Ecto neural progenitor cell (in vitro differentiated cells): Measurements from ENCODE around the gene PHF19.

Experiments
- DNase-seq: peaks from one replicate; pipeline ENCODE4 v3.0.0-alpha.2; 2018; ENCODE audit warnings: low spot score

PHF19 gene

DNA sequence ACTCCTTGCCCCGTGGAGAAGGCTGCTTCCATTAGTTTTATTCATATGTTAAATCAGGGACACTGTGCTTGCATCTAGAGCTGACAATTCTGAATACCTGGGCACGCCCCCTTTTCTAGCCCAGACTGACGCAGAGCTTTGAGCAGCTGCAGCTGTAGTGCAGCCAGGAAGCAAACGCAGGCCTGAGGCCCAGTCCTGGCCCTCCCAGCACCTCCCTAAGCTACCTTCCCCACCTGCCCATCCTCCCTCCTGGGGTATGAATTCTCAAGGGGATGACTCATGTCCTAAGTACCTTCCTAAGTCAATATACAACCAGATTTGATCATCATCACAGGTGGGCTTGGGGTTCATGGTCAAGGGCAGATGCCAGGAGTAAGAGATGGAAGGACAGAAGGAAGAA is 3.5 kb downstream of the PHF19 start:
- no peak for DNase-seq

DNA sequence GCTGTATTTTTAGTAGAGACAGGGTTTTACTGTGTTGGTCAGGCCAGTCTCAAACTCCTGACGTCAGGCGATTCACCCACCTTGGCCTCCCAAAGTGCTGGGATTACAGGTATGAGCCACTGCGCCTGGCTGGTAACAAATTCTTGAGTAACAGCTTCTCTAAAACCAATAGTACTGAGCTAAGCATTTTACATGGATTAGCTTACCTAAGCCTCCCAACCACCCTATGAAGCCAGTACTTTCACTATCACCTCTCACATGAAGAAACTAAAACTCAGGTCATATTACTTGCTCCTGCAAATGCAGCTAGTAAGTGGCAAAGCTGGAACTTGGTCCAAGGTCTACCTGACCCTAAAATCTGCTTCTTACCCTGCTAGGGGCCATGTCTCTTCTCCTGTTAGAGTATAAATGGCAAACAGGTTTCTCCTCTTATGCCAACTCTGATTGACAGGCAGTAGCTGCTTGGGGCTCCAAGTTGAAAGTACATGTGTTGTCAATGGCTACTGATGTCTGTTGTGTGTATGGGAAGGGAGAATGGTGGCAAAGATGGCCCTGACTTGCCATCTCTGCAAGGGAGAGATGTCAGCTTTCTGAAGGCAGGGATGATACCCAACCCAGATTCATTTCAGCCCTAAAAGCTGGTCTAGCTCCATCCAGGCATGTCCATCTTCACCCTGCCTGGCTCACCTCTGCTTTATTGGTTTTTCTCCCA is 4.0 kb downstream of the PHF19 start:
- DNase-seq = no peak

DNA sequence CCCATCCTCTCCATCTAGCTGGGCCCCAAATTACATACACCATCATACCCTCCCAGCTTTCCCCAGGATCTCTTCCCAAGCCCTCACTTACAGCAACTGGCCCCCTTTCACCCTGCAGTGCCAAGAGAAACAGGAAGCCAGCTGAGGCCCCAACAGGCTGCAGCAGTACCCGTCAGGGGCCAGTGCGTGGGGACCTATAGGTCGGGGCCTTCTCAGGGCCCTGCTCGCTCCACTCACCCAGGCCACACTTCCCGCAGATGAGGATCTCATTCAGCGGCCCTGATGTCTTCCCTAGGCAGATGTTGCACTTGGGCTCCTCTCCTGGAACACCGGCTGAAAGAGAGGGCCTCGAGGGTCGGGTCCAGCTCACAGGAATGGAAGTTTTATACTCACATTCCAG is 6.8 kb downstream of the PHF19 start:
- DNase-seq = no peak

DNA sequence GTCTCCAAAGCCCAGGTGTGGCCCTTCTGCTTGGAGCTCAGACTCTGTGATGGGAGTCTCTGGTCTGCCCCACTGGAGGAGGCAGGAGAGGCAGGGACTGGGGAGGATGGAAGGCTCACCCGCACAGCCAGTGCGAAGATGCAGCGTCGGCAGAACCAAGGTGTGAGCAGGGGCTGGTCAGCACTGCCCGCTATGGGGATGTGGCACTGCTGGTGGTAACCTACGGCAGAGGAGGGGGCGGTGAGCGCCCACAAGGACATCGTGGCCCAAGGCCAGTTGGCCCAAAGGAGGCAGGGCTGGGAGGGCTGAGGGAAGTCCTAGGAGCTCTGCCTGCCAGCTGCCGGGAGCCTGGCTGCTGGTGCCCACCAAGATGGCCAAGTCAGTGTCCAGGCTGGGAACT is 7.3 kb downstream of the PHF19 start:
- DNase-seq = no peak

DNA sequence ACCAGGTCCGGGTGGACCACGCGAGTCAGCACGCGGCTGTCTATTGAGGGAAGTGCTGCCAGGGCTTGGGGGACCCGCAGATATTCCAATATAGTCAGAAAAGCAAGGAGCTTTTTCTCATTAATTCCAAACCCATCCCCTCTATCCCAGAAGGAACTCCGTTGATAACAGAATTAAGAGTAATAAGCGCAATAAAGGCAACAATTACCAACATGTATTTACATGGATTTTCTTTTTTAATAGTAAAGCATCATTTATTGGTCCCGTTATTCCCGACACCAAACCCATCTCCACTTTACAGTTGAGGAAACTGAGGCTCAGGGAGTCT is 7.7 kb downstream of the PHF19 start:
- DNase-seq = no peak

DNA sequence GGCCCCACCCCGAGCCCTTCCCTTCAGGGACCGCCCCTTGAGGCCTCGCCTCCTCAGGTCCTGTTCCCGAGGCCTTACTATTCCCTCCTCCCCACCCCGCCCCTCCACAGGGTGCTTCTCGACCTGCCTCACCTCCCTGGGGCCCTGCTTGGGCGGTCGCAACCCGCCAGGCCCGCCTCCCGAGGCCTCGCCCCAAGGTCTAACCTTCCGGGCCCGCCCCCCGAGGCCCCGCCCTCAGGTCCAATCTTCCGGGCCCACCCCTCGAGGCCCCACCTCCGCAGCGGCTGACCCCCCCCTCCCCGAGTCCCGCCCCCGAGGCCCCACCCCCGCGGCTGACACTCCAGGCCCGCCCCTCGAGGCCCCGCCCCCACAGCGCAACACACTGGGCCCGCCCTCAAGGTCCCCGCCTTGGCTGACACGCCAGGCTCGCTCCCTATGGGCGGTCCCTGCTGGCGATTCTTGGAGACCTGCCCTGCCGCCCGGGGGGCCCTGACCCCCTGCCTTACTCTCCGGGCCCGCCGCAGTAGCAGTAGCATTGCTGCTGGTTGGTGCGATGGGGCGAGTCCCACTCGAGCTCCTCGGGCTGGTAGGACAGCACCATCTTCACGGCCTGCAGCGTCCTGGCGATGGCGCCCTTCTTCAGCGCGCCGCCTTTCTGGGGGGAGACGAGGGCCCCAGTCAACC is 8.2 kb downstream of the PHF19 start:
- peak; percentile 98 for DNase-seq

DNA sequence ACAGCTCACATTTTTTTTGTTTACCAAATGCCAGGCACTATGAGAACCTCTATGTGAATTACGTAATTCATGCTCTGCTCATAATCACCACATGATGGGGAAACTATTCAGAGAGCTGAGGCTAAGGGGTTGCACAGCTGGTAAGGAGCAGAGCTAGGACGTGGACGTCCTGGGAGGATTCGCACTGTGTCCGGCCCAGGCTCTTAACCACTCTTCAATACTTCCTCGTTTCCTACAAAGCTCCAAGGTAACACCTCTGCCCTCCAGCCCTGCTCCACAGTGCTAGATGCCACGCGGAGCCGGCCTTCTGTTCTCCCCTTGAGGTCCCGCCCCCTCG is 8.7 kb downstream of the PHF19 start:
- DNase-seq = no peak

DNA sequence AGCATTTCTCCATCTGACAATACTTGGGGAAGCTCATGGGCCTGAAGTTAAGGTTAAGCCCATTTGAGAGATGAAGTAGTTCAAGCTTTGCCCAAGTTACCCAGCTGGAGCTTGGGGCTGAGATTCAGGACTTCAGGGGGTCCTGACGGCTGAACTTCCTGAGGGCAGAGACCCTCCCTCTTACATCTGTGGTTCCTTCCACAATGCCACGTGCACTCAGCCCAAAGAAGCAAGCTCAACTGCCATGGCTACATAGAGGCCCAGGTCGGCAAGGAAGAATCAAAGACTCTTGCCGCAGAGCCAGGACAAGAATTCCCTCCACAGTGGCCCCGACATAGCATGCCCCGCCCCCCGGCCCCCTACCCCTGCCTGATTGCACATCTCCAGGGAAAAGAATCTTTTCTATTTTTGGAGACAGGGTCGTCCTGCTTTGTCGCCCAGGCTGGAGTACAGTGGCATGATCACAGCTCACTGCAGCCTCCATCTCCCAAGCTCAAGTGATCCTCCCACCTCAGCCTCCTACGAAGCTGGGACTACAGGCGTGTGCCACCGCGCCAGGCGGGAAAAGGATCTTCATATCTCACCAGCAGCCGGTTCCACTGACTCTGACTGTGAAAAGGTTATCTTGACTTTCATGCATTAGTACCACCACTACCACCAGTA is 9.2 kb downstream of the PHF19 start:
- no peak for DNase-seq

DNA sequence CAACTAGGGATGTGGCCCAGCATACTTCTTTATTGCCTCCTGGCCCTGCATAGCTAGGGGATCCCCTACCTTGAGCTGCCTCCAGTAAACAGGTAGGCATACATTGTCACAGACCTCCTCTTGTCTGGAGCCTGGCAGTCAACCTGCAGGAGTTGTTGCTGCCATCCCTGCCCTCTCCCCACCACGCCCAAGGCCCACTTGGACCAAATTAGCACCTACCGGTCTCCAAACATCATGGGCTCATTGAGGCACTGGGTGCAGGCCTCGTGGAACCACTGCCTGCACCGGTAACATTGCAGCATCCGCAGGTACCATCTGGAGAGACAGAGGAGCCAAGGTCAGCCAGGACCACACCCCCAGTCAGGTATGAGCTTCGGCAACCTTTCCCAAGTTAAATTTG is 10.3 kb downstream of the PHF19 start:
- DNase-seq = no peak

DNA sequence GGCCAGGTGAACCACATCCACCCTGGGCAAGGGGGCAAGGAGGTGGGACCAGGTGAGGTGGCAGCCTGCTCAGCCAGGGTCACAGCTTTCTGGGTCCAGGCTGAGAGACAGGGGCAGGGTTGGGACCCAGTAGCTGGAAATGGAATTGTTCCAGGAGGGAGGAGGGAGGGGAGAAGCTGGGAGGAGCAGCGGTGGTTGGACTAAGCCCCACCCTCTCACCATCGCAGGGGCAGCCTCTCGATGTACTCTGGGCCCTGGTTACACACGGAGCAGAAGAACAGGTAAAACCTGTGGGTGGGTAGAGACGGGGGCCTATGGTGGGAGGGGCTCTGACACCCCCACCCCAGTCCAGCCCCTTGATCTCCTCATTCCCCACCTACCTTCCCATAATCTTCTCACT is 11.2 kb downstream of the PHF19 start:
- no peak for DNase-seq

DNA sequence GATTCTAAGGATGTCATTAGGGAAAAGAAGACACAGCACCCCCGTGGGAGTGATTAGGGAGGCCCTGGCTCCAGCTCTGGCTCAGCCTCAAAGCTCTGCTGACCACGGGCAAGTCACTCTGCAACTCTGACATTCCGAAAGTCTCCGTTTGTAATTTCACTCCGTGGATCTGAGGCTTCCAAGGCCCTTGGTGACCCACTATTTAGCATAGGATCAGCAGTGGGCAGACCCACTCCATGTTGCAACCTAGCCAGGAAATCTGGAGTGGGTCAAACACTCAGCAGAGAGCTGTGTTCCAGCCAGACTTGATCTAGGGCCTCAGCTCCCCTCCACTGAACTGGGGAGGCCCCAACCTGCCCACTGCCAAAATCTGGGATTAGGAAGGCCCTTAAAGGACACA is 11.8 kb downstream of the PHF19 start:
- no peak for DNase-seq

DNA sequence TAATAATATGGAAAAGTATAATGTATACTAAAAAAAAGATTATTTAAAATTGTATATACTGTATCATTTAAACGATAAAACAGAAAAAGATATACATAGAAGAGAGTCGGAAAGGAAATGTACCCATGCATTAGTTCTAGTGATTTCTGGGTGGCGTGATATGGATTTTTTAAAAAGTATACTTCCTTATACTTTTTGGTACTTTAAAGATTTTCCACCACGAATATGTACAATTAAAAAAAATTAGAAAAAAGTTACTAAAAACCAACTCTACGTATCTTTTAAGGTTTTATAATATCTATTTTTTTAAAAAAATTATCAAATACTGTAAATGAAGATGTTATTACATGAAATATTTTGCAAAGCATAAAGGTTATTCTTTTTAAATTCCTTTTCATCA is 12.3 kb downstream of the PHF19 start:
- DNase-seq = no peak

DNA sequence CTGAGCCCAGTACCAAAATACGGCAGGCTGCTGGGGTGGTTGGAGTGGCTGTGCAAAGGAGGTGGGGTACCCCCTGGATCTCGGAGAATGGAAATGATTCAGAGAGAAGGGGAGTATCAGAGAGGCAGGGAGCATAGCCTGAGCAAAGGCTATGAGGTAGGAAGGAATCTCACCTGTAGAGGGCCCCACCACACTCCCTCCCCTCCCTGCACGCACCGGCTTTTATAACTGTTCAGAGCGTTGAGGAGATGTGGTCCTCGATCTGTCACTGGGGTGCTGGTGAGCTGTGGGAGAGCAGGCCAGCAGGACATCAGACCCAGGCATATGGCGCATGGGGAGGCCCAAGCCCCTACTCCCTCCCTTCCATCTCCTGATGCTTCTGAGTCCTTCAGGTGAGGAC is 13.2 kb downstream of the PHF19 start:
- DNase-seq = no peak

DNA sequence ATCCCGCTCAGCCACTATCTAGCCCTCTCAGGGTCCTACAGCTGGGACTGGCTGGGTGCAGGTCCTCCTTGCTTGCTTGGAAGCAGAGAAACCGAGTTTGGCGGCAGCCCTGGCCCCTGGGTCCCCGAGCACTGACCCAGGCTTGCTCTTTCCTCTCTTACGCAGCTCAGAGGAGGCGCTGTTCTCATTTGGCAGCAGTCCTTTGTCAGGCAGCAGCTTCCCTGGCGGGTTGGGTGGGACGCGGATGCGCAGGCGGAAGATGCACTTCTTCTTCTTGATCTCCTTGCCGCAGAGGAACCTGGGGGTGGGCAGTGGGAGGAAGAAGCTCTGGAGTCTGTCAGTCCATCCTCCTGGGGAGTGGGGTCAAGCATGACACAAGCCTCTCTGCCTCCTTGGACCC is 14.5 kb downstream of the PHF19 start:
- DNase-seq = no peak

DNA sequence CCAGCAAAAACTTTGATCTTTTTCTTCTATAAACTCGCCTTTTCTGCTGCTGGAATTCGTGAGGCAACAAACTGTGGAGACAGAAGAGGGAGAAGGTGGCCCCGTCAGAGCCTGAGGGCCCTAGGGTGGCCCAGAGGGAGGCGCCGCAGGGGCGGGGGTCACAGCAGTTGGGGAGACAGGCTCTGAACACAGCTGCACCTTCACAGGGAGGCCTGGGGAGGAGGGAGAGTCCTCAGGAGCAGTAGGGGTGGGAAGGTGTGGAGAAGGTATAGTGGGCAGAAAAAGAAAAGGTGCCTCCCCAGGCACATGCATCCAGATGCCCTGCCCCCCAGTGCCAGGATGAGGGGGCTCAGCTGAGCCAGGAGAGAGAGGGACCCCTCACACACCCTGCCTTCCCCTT is 15.1 kb downstream of the PHF19 start:
- no peak for DNase-seq

DNA sequence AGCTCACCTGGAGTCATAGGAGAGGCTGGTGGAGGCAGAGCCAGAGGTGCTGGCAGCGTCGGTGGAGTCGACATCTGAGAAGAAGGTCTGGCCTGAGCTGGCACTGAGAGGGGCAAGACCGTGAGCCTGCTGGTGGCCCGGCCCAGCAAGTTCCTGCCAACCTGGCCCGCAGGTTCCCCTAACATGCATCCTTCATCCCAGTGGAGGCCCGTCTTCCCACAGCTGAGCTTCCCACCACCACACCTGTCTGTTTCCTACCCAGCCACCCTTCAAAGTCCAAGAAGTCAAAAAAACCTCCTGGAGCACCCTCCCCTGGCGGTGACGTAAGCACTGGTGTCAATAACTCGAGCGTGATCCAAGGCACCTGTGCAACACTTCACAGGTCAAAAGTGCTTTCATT is 16.9 kb downstream of the PHF19 start:
- no peak for DNase-seq

DNA sequence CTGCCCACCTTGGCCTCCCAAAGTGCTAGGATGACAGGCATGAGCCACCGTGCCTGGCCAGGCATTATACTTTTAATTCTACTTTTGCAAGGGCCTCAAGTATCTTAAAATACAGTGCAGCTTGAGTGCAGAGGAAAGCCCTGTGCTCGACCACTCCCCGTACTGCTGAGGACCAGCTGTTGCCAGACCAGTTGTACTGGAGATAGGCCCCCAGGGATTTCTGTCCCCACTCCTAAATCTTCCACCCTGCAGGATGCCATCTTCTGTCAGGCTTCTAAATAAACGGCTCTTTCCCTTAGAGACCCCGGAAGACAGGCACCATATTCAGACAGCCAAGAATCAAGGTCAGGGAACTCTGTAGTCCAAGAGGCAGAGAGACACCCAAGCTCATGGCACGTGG is 17.6 kb downstream of the PHF19 start:
- DNase-seq = no peak

DNA sequence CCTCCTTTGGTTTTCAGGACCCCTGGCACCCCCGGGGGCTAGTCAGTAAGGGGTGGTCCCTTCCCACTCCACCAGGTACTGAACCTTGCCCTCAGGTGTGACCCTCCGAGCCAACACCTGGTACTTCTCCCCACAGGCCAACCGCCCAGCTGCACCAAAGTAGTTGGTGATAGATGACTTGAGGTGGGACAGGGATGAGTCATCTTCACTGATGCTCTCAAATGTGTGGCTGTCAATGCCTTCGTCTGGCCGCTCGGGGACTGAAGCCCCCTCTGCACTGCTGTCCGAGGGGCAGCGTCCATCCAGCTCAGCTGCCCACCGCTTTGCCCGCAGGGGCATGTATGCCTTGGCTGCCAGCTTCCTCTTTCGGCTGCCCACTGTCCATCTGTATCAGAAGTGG is 19.1 kb downstream of the PHF19 start:
- no peak for DNase-seq

DNA sequence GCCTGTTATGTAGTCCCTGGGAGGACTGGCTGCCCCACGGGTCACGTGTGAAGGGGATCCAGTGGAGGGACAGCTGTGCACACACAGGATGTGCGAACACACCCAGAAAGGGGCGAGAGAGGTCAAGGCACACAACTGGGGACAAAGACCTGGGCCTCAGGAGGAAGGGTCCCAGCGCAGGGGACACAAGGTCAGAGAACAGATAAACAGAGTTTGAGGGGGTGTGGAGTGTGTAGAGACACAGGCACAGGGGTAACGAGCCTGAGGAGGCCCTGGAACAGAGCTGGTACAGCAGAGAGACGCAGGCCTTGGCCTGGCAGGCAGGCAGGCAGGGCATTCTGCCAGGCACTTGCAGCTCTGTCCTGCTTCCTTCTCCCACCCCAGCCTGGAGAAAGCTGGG is 19.5 kb downstream of the PHF19 start:
- DNase-seq = no peak

DNA sequence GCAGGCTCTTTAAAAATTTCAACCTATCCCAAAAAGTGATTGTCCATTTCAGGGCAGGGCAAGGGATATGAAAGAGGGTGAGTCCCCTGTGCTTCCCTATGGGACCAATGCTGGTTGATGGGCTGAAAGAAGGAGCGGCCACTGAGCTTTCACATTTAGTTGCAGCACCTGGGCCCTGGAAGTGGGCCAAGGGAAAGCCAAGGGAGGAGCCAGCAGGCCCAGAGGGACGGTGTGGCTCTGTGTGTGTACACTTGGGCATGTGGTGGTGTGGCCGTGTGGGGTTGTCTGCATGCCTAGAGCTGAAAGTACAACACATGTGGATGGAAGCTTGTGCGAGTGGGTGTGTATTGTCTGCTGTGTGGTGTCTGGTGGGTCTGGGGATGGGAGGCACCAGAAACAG is 20.3 kb downstream of the PHF19 start:
- no peak for DNase-seq

DNA sequence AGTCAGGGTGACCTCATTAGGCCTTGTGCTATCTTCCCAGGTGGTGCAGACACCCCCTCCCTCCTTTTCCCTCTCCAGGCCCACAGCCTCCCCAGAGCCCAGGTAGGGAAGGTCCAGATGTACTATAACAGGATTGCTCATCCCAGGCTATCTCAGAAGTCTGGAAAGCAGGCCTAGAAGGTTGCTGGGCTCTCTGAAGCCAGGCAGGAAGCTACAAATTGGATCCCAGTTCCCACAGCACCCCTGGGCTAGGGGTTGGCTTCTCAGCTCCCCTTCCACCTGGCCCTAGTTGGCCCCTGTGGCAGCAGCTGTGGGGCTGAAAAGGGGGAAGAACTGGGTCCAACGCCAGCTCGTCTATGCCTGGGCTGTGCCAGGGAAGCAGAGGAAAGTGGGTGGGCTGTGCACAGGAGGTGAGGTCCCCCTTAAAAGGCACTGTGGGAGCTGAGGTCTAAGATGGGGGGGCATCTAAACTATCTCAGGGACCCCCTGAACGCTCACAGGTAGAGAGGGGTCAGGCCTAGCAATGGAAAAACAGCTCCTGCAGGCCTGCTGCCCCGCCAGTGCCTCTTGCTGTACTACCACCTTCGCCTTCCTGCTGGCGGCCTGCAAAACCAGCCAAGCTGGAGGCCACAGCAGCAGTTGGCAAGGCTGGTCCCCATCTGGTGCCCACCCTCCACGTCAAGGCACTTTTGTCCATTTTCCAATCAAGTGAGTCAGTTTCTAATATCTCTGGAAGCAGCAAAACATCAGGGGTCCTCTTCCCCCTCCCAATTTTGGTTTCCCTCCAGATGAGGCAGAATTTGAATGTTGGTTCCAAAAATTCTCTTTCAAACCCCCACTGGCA is 20.9 kb downstream of the PHF19 start:
- no peak for DNase-seq

DNA sequence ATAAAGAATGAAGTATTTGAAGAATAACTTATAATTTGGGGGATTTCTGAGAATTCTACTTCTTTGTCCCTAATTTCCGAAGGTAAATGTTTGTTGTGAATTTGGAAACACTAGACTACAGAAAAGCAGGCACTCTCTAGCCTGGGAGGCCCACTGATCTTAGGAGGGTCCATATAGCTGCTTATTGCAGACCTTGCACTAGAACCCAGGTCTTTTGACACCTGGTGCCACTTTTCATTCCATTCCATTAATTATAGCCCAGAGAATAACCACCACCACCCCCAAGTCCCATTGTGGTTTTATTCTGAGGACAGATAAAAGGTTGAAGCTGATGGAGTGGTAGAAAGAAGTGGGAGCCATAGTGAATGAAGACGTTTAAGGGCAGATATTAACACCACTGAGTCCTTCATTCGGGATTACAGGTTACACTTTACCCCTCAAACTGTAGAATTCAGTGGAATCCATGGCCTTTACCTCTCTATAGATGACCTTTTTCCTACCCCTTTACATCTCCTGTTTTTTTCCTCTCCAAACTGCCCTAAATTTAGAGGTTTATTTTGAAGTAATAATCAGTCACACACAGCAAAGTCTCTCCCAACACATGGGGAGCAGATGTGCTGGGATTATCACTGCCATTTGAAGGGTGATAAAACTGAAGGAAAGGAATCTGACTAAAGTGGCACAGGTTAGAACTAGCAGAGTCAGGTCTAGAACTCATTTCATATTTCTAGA is 22.2 kb downstream of the PHF19 start:
- DNase-seq = no peak
